Kidney (tissue), 14 donors: Measurements from ENCODE around the gene TRIM71. TPM values are rescaled to one million over a fixed set of nuclear protein-coding genes. Genes with fewer than 3 reads are reported as not detected.

Experiments used
- DNase-seq, 5 donors: peaks; one replicate each; pipeline ENCODE4 v3.0.0-alpha.2; 2013 to 2020
- FAIRE-seq: peaks from 2 replicates; lab custom pipeline; 2012; peaks lifted over from hg19 to GRCh38; lab: Jason Lieb, UNC
- H3K27ac ChIP-seq, 2 donors: one replicate each; pipeline ENCODE4 v1.7.0; 2013; ENCODE audit warnings: low read depth in 2 of 2, low read length in 2 of 2, inconsistent platforms in 1 of 2
- H3K27me3 ChIP-seq: one replicate; pipeline ENCODE4 v1.7.1; 2013; ENCODE audit warnings: low read length, inconsistent platforms; ENCODE audit not compliant: control insufficient read depth, insufficient read depth
- H3K36me3 ChIP-seq, 3 donors: one replicate each; pipeline versions ENCODE4 v1.7.0 to v1.7.1; 2013; ENCODE audit warnings: low read length in 3 of 3, control low read depth in 1 of 3, inconsistent platforms in 1 of 3; ENCODE audit not compliant: insufficient read depth in 3 of 3, control insufficient read depth in 2 of 3
- H3K4me1 ChIP-seq, 3 donors: one replicate each; pipeline versions ENCODE4 v1.7.0 to v1.7.1; 2013; ENCODE audit warnings: low read length in 3 of 3, inconsistent platforms in 1 of 3, low read depth in 1 of 3; ENCODE audit not compliant: control insufficient read depth in 2 of 3, insufficient read depth in 2 of 3
- H3K4me3 ChIP-seq, 3 donors: one replicate each; pipeline versions ENCODE4 v1.7.0 to v1.8.1; 2013; ENCODE audit warnings: low read length in 3 of 3, control low read depth in 1 of 3, inconsistent platforms in 1 of 3
- H3K9ac ChIP-seq, 3 donors: one replicate each; pipeline versions ENCODE4 v1.7.0 to v1.7.1; 2013; ENCODE audit warnings: low read length in 3 of 3, control low read depth in 1 of 3, inconsistent platforms in 1 of 3
- H3K9me3 ChIP-seq, 3 donors: one replicate each; pipeline versions ENCODE4 v1.7.0 to v1.7.1; 2013; ENCODE audit warnings: low read length in 3 of 3, control low read depth in 1 of 3, inconsistent platforms in 1 of 3; ENCODE audit not compliant: control insufficient read depth in 2 of 3, insufficient read depth in 1 of 3
- CTCF ChIP-seq: IDR thresholded peaks from 3 replicates; pipeline ENCODE4 v1.5.1; 2012; ENCODE audit warnings: mild to moderate bottlenecking, moderate library complexity, borderline replicate concordance; ENCODE audit not compliant: insufficient read depth; ENCODE audit errors: extremely low read depth
- intact Hi-C: fragments of 100-400 bp; cut with DNase I; formaldehyde crosslinking; loops from one replicate; pipeline ENCODE4 v1.11.1; 2022
- polyA plus RNA-seq: library from polyadenylated mRNA; stranded (reverse); fragments of 350-450 nt; fragmentation: Illumina TruSeq; extraction: RNeasy Lipid Tissue Mini Kit (QIAGEN cat#74804); gene quantifications from one replicate; pipeline ENCODE4 v1.2.3, GENCODE V29; 2014; ENCODE audit warnings: low read depth, low replicate concordance; ENCODE audit not compliant: insufficient read depth
- total RNA-seq: library from RNA; stranded (reverse); fragmentation: NEBNext Ultra II Directional; extraction: Animal tissue kit (Norgen Biotek cat#: 25700); gene quantifications from one replicate; pipeline ENCODE4 v1.2.1, GENCODE V29; 2021
- donor health status: control.
- donor health status: control.
- donor health status: control.
- donor health status: control.
- donor health status: control.
- donor health status: DM: yes; HTN: yes; CAD: no.
- donor health status: Normal renal cell carcinoma (clear cell type).

TRIM71 gene
- total and polyA plus RNA-seq, 2 donors from 2014 or later, result 0.92 to 1.2 TPM

- no peak for TF ChIP-seq CTCF
- no peaks in the 10 kb centered on the region for H3K9me3 ChIP-seq
- peaks cover 0 to 3% (median 0%) of the 10 kb centered on the region in 3 donors for H3K4me1 ChIP-seq
- no peak overlapping the region for H3K4me3 ChIP-seq
- DNase-seq (no peak), FAIRE-seq (no peak)
- H3K27ac ChIP-seq, result no peak overlapping the region
- no peak overlapping the region for H3K9ac ChIP-seq
- H3K36me3 ChIP-seq, result peaks cover 0 to 7% (median 0%) of the 10 kb centered on the region in 3 donors
- intact Hi-C loops, result no loop called here
- H3K27me3 ChIP-seq, result no peaks in the 10 kb centered on the region
These were observed 75.1 kb downstream of the TRIM71 start for GRCh38 chr3:32892625-32893598.

GRCh38 chr3:32894977-32895376 is 77.2 kb downstream of the TRIM71 start:
- intact Hi-C loops, result no loop called here

GRCh38 chr3:32895701-32896100 is 77.9 kb downstream of the TRIM71 start:
- Histone ChIP-seq H3K36me3 (peaks cover 0 to 6% (median 0%) of the 10 kb centered on the region in 3 donors), H3K9me3 (no peaks in the 10 kb centered on the region), H3K4me3 (no peak overlapping the region), H3K27ac (no peak overlapping the region), H3K4me1 (peaks cover 0 to 3% (median 0%) of the 10 kb centered on the region in 3 donors), H3K27me3 (no peaks in the 10 kb centered on the region), H3K9ac (no peak overlapping the region)
- intact Hi-C loops, result no loop called here
- TF ChIP-seq CTCF, result no peak
- DNase-seq (no peak), FAIRE-seq (no peak)

More at GRCh38 chr3:32894977-32895376, 77.2 kb downstream of the TRIM71 start:
- Histone ChIP-seq H3K9ac (no peak overlapping the region), H3K36me3 (peaks cover 0 to 7% (median 0%) of the 10 kb centered on the region in 3 donors), H3K27ac (no peak overlapping the region), H3K4me1 (peaks cover 0 to 3% (median 0%) of the 10 kb centered on the region in 3 donors), H3K9me3 (no peaks in the 10 kb centered on the region), H3K27me3 (no peaks in the 10 kb centered on the region), H3K4me3 (no peak overlapping the region)
- no peak for DNase-seq
- TF ChIP-seq CTCF, result no peak
- no peak for FAIRE-seq
